Glutamatergic neuron (in vitro differentiated cells): ENCODE data around the gene TMEM200B. TPM values are rescaled to one million over a fixed set of nuclear protein-coding genes. Genes with fewer than 3 reads are reported as not detected.

Source experiments
- DNase-seq: peaks from one replicate; pipeline ENCODE4 v3.0.0; 2022
- H3K27ac Mint-ChIP-seq: one replicate; pipeline ENCODE4 v1.8.0; 2020; ENCODE audit warnings: mild to moderate bottlenecking, mixed read lengths, inconsistent platforms; ENCODE audit not compliant: unreplicated experiment
- H3K27me3 Mint-ChIP-seq: one replicate; pipeline ENCODE4 v1.8.0; 2020; ENCODE audit warnings: mild to moderate bottlenecking, moderate library complexity, mixed read lengths, inconsistent platforms; ENCODE audit not compliant: unreplicated experiment
- H3K36me3 Mint-ChIP-seq: one replicate; pipeline ENCODE4 v1.8.0; 2020; ENCODE audit warnings: mild to moderate bottlenecking, mixed read lengths, inconsistent platforms; ENCODE audit not compliant: unreplicated experiment
- H3K4me1 Mint-ChIP-seq: one replicate; pipeline ENCODE4 v1.8.0; 2020; ENCODE audit warnings: mild to moderate bottlenecking, low read depth, mixed read lengths, inconsistent platforms; ENCODE audit not compliant: unreplicated experiment
- H3K4me3 Mint-ChIP-seq: one replicate; pipeline ENCODE4 v1.8.0; 2020; ENCODE audit warnings: mild to moderate bottlenecking, mixed read lengths, inconsistent platforms; ENCODE audit not compliant: unreplicated experiment
- H3K9me3 Mint-ChIP-seq: one replicate; pipeline ENCODE4 v1.8.0; 2020; ENCODE audit warnings: mild to moderate bottlenecking, moderate library complexity, mixed read lengths, inconsistent platforms; ENCODE audit not compliant: unreplicated experiment
- total RNA-seq: library from RNA; stranded (reverse); fragmentation: NEBNext Ultra II Directional; extraction: Animal tissue kit (Norgen Biotek cat#: 25700); gene quantifications from one replicate; pipeline ENCODE4 v1.2.1, GENCODE V29; 2021; ENCODE audit not compliant: unreplicated experiment
- TF ChIP-seq, protein P1 (sequence below): fragments of 200-600 bp; sonication (generic); IDR thresholded peaks from one replicate; pipeline ENCODE4 v1.5.0; 2021; ENCODE audit not compliant: partially characterized antibody, unreplicated experiment

TMEM200B gene
- total RNA-seq, 1 donor from 2014 or later: 5.8 TPM

DNA sequence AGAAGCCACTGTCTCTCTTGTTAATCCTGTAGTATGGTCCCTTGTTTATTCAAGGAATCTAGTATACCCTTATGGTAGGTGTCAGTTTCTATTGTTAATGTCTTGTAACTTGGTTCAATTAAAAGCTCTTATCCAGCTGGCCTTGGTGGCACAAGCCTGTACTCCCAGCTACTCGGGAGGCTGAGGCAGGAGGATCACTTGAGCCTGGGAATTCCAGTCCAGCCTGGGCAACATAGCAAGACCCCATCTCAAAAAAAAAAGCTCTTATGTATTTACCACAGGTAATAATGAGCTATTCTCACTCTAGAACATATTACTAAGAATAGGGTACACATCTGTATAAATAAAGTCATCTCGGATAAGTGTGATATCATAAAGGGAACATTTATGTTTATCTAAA is 46.5 kb downstream of the TMEM200B start:
- H3K9me3 Mint-ChIP-seq: no peaks in the 10 kb centered on the region
- no peak overlapping the region for H3K4me3 Mint-ChIP-seq
- peaks cover 2% of the 10 kb centered on the region for H3K27me3 Mint-ChIP-seq
- no peak overlapping the region for H3K27ac Mint-ChIP-seq
- H3K4me1 Mint-ChIP-seq: no peaks in the 10 kb centered on the region
- H3K36me3 Mint-ChIP-seq: no peaks in the 10 kb centered on the region
- TF ChIP-seq, protein P1, sequence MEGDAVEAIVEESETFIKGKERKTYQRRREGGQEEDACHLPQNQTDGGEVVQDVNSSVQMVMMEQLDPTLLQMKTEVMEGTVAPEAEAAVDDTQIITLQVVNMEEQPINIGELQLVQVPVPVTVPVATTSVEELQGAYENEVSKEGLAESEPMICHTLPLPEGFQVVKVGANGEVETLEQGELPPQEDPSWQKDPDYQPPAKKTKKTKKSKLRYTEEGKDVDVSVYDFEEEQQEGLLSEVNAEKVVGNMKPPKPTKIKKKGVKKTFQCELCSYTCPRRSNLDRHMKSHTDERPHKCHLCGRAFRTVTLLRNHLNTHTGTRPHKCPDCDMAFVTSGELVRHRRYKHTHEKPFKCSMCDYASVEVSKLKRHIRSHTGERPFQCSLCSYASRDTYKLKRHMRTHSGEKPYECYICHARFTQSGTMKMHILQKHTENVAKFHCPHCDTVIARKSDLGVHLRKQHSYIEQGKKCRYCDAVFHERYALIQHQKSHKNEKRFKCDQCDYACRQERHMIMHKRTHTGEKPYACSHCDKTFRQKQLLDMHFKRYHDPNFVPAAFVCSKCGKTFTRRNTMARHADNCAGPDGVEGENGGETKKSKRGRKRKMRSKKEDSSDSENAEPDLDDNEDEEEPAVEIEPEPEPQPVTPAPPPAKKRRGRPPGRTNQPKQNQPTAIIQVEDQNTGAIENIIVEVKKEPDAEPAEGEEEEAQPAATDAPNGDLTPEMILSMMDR: no peak
- DNase-seq: no peak

Other genes with a start within 250 kb of the TMEM200B start
- gene EPB41, start 209.3 kb downstream of the TMEM200B start, total RNA-seq: 213 TPM
- 69.0 TPM for gene SRSF4, start 58.0 kb upstream of the TMEM200B start, total RNA-seq
- 21.4 TPM for gene MECR, start 107.0 kb upstream of the TMEM200B start, total RNA-seq
- 92.5 TPM for gene PTPRU, start 112.6 kb upstream of the TMEM200B start, total RNA-seq